ENCODE results near the gene SFSWAP.

DNA sequence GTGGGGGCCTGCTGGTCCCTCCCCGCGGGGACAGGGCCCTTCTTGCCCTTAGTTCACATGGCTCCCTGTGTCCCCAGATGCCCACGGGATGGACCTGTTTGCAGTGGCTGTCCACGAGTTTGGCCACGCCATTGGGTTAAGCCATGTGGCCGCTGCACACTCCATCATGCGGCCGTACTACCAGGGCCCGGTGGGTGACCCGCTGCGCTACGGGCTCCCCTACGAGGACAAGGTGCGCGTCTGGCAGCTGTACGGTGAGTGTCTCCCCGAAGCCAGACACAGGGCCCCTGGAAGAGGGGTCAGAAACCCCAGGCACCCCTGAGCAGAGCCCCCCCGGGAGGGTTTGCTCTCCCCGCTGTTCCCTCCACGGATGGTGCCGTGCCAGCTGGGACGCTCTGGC is 130.7 kb downstream of the SFSWAP start:
- TF ChIP-seq, protein P1, sequence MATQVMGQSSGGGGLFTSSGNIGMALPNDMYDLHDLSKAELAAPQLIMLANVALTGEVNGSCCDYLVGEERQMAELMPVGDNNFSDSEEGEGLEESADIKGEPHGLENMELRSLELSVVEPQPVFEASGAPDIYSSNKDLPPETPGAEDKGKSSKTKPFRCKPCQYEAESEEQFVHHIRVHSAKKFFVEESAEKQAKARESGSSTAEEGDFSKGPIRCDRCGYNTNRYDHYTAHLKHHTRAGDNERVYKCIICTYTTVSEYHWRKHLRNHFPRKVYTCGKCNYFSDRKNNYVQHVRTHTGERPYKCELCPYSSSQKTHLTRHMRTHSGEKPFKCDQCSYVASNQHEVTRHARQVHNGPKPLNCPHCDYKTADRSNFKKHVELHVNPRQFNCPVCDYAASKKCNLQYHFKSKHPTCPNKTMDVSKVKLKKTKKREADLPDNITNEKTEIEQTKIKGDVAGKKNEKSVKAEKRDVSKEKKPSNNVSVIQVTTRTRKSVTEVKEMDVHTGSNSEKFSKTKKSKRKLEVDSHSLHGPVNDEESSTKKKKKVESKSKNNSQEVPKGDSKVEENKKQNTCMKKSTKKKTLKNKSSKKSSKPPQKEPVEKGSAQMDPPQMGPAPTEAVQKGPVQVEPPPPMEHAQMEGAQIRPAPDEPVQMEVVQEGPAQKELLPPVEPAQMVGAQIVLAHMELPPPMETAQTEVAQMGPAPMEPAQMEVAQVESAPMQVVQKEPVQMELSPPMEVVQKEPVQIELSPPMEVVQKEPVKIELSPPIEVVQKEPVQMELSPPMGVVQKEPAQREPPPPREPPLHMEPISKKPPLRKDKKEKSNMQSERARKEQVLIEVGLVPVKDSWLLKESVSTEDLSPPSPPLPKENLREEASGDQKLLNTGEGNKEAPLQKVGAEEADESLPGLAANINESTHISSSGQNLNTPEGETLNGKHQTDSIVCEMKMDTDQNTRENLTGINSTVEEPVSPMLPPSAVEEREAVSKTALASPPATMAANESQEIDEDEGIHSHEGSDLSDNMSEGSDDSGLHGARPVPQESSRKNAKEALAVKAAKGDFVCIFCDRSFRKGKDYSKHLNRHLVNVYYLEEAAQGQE (IDR thresholded peaks at IDR 0.05; ENCODE audit: low read depth): no peak
- TF ChIP-seq EGR1 (IDR thresholded peaks at IDR 0.05): no peak
- TF ChIP-seq EP300 (IDR thresholded peaks at IDR 0.05; ENCODE audit: borderline replicate concordance): no peak
- no peak for TF ChIP-seq RAD21 (IDR thresholded peaks at IDR 0.05; ENCODE audit: low read depth)

Measured in Ishikawa (cell line).